GM21367 (cell line): ENCODE data around the gene CRIM1.

ENCODE experiments used
- ATAC-seq: cut with Tn5 transposase; IDR thresholded peaks from one replicate; pipeline ENCODE4 v1.9.1; 2021; ENCODE audit not compliant: unreplicated experiment

The CRIM1 gene

DNA sequence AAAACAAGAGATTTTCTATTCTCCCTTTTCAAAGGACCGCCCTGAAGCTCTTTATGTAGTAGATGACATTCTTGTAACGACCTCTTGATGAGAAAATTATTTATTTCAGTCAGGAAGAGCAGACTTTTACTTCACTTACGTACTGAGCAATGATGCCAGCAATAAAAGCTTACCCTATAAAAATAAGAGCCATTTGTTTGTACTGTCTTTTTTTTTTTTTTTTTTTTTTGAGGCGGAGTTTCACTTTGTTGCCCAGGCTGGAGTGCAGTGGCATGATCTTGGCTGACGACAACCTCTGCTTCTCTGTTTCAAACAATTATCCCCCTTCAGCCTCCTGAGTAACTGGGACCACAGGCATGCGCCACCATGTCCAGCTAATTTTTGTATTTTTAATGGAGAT, 39.2 kb downstream of the CRIM1 start:
- no peak for ATAC-seq

- ATAC-seq = no peak
These were observed 40.3 kb downstream of the CRIM1 start for GRCh38 chr2:36395866-36396265.

- ATAC-seq = no peak
These were observed 41.4 kb downstream of the CRIM1 start for GRCh38 chr2:36396878-36397539.

DNA sequence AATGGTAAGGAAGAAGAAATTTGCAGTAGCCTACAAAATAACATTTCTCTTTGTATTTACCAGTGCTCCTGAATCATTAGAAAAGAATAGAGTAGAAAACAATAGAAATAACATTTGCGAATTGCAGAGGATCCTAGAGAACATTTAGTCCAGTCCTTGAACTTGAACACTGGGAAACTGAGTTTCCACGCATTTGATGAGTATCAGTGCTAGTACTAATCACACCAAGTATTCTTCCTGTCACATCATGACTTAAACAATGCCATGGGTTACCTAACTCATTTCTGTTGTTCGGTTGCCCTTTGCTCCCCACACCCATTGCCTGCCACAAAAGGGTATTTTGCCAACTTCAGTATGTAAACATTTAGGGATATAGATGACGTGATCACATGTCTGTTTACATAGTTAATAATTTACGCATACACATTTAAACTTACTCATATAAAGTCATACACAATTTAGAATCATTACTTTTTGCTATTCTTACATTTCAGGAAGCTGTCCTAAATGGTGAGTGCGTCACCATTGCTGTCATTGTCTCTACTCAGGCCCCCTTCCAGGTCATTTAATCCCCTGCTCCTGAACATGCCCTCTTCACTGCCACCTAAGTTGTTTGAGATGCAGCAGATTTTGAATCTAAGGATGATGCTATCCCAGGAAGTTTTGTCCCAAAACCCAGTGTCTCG, 42.3 kb downstream of the CRIM1 start:
- ATAC-seq = no peak

DNA sequence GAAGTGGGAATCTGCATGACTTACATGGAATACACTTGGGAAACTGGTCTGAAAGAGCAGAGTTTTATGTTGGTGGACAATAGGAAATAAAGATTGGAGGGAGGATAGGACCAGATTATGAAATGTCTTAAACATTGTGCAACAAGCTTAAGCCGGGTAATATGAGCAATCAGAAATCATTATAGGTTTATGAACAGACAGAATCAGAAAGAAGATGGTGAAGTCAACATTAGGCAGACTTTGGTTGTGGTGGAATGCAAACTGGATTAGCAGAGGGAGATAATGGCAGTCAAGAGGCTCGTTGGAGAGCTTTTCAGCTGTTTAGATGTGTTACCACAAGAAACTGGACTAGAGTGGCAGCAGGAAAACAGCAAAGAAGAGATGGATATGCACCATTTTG, 43.5 kb downstream of the CRIM1 start:
- ATAC-seq = no peak

GRCh38 chr2:36403675-36404230, 48.2 kb downstream of the CRIM1 start:
- ATAC-seq = peak; percentile 35

- no peak for ATAC-seq
These were observed 48.7 kb downstream of the CRIM1 start for GRCh38 chr2:36404318-36404717.

GRCh38 chr2:36404754-36405153, 49.2 kb downstream of the CRIM1 start:
- ATAC-seq = peak; percentile 78

GRCh38 chr2:36405183-36405582, 49.6 kb downstream of the CRIM1 start:
- ATAC-seq = no peak

GRCh38 chr2:36406296-36406695, 50.7 kb downstream of the CRIM1 start:
- no peak for ATAC-seq

GRCh38 chr2:36407413-36407812, 51.8 kb downstream of the CRIM1 start:
- ATAC-seq = no peak

GRCh38 chr2:36408198-36408703, 52.7 kb downstream of the CRIM1 start:
- ATAC-seq = no peak

DNA sequence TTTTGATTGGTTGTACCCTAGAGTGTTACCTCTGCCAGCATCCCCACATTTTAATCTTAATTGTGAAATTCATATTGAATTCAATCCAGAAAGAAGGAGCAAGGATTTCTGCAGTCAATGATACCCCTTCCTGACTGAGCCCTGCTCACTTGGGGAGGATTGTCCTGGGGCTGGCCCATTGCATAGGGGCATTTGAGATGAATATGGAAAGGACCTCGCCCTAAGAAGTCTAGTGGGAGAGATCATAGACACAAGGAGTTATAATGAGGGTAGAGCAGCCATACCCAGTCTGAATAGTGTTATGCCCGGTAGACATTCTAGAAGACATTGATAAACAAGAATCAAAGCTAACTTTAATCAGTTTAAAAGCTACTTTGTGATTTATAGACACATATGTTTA, 53.8 kb downstream of the CRIM1 start:
- ATAC-seq = no peak

DNA sequence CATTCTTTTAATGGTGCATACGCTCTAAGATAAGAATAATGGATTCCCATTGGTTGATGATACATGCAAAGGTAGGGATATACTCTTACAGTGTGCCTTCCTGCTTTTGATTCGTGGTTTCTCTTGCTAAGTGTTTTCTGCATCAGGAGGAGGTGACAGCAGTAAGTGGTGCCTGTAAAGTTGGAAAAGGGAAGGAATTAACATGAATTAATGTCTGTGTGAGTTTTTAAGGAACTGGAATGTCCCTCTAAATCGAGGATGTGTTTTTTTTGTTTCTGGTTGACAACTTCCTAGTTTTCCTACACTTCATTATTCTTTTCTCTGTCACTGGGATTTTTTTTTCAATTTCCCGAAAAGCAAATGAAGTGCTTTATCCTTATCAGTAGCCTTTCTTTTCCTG, 54.4 kb downstream of the CRIM1 start:
- ATAC-seq = no peak

GRCh38 chr2:36410681-36411080, 55.1 kb downstream of the CRIM1 start:
- no peak for ATAC-seq

DNA sequence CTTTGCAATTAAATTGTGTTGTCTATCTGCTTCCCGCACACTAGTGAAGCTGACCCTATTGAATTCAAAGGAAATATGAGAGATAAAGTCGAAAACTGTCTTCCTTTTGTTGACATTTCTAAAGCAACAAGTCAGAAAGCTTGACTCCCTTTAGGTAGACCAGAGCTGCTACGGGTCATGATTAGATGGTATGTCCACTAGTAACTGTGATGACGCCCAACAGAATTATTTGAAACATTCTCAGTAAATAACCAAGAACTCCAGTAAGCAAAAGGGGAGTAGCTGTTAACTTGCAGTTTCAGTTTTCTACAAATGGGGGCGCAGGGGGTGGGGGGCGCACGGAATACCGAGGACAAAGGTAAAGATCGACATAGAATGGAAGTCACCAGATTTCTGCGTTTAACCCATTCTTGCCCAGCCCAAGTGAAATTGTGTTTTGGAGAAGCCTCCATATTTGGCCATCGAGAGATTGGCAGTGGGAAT, 56.4 kb downstream of the CRIM1 start:
- no peak for ATAC-seq

DNA sequence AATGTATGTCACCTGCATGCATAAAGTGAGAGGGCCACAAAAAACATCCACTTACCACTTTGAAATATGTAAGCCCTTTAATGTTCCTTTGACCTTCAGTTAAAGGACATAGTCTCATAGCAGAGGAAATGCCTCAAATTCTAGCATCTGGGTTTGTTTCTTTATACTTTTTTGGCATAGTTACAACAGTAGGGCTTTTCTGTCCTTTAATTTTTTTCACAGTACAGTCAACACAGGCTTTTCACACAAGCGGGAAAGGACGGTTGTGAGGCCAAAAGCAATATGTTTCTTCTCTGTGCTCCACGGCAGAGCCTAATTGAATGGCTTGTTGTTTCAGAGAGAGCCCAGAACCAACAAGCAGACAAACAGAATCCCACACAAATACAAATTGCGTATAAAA, 57.6 kb downstream of the CRIM1 start:
- ATAC-seq = no peak

DNA sequence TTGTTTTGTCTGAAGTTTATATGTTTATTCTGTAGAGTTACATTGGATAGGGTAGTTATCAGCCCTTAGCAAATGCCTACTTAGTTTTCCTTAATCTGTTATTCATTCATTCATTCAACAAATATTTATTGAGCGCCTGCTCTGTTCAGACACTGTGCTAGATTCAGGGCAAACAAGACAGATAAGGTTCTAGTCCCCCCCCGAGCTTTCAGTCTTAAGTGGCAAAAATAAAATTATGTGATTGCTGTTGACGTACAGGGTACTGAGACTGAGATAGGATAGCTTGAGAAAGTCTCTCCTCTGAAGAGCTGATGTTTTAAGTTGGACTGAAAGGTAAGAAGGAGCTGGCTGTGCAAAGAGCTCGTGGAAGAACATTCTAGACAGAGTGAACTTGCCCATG, 58.7 kb downstream of the CRIM1 start:
- no peak for ATAC-seq

DNA sequence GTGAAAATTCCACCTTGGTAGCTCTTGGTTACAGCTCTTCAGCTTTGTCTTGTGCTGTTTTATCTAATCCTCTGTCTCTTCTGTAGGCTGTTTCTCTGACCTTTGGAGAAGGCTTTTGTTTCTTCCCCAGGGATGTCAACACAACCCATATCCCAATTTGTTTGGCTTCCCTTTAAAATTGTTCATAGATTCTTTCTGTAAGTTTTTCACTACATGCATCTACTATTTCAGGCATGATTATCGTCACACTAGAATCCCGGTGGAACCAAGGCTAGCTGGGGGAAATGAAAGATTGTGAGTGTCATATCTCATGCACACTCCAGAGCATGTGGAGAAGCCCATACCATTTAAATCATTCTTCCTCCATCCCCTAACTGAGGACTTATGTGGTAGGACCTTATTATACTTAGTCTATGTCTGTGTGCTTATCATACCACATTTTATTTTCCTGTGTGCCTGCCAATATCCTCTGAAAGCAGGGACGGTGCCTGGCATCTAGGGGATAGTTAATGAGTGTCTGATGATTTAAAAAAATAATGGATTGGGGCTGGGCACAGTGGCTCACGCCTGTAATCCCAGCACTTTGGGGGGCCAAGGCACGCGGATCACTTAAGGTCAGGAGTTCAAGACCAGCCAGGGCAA, 59.9 kb downstream of the CRIM1 start:
- ATAC-seq = no peak

DNA sequence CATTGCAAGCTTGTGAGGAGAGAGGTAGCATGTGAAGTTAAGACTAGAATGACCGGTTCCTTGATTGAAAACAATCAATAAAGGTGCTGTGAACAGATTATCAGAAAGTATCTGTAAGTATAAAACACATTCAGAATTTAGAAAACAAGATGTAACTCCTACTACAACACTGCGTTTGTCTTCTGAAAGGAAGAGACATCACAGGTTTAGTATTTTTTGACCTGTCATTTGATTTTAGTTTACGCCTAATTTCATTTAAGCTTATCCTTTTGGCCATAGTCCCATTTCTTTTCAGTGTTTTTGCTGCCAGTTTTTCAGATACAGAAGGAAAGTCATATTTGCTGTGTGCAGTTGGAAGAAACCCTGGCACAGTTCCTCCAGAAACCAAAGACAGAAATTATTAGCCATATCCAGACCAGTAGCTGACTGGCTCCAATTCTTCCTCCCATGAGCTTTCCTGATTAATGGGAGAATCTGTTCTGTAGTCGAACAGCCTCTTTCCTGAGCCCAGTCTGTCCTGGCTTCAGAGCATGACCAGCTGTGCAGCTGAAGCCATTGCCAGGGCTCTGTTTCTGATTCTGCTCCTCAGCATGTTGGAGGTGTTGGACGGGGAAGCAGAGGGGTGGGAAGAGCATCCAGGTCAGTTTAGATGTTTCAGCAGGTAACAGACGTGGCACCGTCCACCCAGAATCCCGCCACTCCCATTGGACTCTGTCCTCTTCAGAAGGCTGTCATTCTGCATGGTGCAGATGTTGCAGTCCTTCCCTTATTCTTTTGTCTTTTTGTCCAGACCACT, 61.0 kb downstream of the CRIM1 start:
- ATAC-seq = no peak
